Measurements from ENCODE around the gene SPPL2B. TPM values are rescaled to one million over a fixed set of nuclear protein-coding genes. Genes with fewer than 3 reads are reported as not detected.

The SPPL2B gene
- total RNA-seq, 6 experiments from 2014 or later: 32.9 to 41.8 (median 33.9) TPM

GRCh38 chr19:2330632-2331284 is 2.3 kb downstream of the SPPL2B start:
- Mint-ChIP-seq H3K27me3 (ENCODE audit: insufficient read depth) (peaks cover 7% of the 10 kb centered on the region), H3K4me3 (peak overlapping the region; percentile 17; the same call in 1 of the 2 replicates), H3K36me3 (ENCODE audit: low read depth) (peaks cover 25% of the 10 kb centered on the region), H3K4me1 (ENCODE audit: low read depth) (peaks cover 35% of the 10 kb centered on the region), H3K27ac (no peak overlapping the region), H3K9me3 (peaks cover 2% of the 10 kb centered on the region; the same call in 1 of the 2 replicates)
- no peak for DNase-seq
- TF ChIP-seq CTCF (IDR thresholded peaks at IDR 0.05): no peak

- DNase-seq: no peak
- H3K36me3 Mint-ChIP-seq (ENCODE audit: low read depth): peaks cover 29% of the 10 kb centered on the region
- no peak overlapping the region for H3K4me3 Mint-ChIP-seq
- no peak for TF ChIP-seq CTCF (IDR thresholded peaks at IDR 0.05)
- no peak overlapping the region for H3K27ac Mint-ChIP-seq
- peaks cover 10% of the 10 kb centered on the region for H3K27me3 Mint-ChIP-seq (ENCODE audit: insufficient read depth)
- H3K9me3 Mint-ChIP-seq: peaks cover 10% of the 10 kb centered on the region; the same call in 1 of the 2 replicates
- H3K4me1 Mint-ChIP-seq (ENCODE audit: low read depth): peaks cover 26% of the 10 kb centered on the region
These were observed 3.2 kb downstream of the SPPL2B start for GRCh38 chr19:2331601-2332246.

GRCh38 chr19:2332341-2333026 is 4.0 kb downstream of the SPPL2B start:
- no peak for TF ChIP-seq CTCF (IDR thresholded peaks at IDR 0.05)
- no peak overlapping the region for H3K27ac Mint-ChIP-seq
- peaks cover 18% of the 10 kb centered on the region for H3K4me1 Mint-ChIP-seq (ENCODE audit: low read depth)
- peaks cover 10% of the 10 kb centered on the region; the same call in 1 of the 2 replicates for H3K9me3 Mint-ChIP-seq
- peaks cover 25% of the 10 kb centered on the region for H3K36me3 Mint-ChIP-seq (ENCODE audit: low read depth)
- no peak for DNase-seq
- no peak overlapping the region for H3K4me3 Mint-ChIP-seq
- peaks cover 10% of the 10 kb centered on the region for H3K27me3 Mint-ChIP-seq (ENCODE audit: insufficient read depth)

GRCh38 chr19:2333027-2333806 is 4.7 kb downstream of the SPPL2B start:
- DNase-seq: no peak
- no peak overlapping the region for H3K4me3 Mint-ChIP-seq
- peaks cover 10% of the 10 kb centered on the region; the same call in 1 of the 2 replicates for H3K9me3 Mint-ChIP-seq
- H3K36me3 Mint-ChIP-seq (ENCODE audit: low read depth): peaks cover 19% of the 10 kb centered on the region
- no peak overlapping the region; the same call in 1 of the 2 replicates for H3K27ac Mint-ChIP-seq
- peaks cover 14% of the 10 kb centered on the region for H3K4me1 Mint-ChIP-seq (ENCODE audit: low read depth)
- H3K27me3 Mint-ChIP-seq (ENCODE audit: insufficient read depth): peaks cover 6% of the 10 kb centered on the region
- no peak for TF ChIP-seq CTCF (IDR thresholded peaks at IDR 0.05)

- peaks cover 16% of the 10 kb centered on the region for H3K36me3 Mint-ChIP-seq (ENCODE audit: low read depth)
- no peak overlapping the region for H3K4me3 Mint-ChIP-seq
- peaks cover 4% of the 10 kb centered on the region for H3K27me3 Mint-ChIP-seq (ENCODE audit: insufficient read depth)
- DNase-seq: no peak
- peaks cover 10% of the 10 kb centered on the region; the same call in 1 of the 2 replicates for H3K9me3 Mint-ChIP-seq
- no peak overlapping the region; the same call in 1 of the 2 replicates for H3K27ac Mint-ChIP-seq
- peaks cover 14% of the 10 kb centered on the region for H3K4me1 Mint-ChIP-seq (ENCODE audit: low read depth)
- no peak; the same call in 1 of the 2 replicates for TF ChIP-seq CTCF (IDR thresholded peaks at IDR 0.05)
These were observed 5.3 kb downstream of the SPPL2B start for GRCh38 chr19:2333807-2334211.

All from HFFc6 (cell line).